ENCODE data around the gene MINDY2.

MINDY2 gene

DNA sequence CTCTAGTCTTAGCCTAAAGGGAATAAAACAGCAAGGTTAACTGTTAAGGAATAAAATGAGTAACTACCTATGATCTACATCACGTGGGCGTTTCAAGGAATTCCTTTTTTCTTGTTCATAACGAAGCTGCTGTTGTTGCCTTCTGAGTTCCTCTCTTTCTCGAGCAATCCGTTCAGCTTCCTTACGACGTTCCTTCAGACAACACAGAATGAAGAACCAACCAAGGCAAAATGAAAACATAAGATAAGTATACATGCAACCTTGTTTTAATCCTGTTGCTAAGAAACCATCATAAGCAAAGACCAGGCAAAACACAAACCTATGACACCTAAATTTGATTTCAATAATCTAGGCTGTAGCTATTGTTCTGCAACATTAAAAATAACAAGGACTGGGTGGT, 118.3 kb downstream of the MINDY2 start:
- DNase-seq: no peak

DNA sequence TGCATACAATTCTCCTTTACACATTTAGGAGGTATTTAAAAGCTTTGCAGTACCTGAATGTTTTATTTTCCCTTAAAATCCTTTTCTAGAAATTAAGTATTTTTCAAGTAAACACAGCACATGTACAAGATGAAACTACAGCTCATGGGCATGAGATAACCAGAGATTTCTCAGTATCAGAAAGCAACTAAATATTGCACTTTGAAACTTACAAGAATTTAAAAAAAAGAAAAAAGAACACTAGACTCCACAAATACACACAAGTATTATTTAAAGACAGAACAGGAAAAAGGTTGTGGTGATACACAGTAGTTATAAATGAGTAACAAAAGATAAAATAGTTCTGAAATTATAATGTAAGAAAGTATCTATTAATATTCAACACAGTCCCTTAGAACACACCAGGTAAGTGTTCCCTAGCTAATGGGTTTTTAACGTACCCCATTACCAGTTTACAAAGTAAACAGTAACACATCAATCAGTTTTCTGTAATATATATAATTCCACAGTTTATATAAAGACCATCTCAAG, 127.1 kb downstream of the MINDY2 start:
- DNase-seq: no peak

DNA sequence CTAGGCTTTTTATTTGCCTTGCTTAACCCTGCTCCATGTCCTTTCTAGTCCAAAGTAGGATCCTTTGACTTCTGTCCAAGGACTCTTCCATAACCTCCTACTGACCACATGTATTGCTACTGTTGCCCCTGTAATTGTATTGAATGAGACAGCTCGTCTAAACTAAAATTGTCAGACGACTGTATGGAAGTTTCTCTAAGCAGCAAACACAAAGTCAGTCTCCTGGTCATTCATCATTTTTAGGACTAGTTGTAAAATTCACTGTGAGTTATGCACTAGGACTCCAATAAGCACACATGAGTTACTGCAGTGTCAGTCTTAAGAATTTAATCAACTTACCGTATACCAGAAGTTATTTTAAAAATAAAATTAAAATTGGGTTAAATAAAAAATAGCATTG, 129.5 kb downstream of the MINDY2 start:
- no peak for DNase-seq

DNA sequence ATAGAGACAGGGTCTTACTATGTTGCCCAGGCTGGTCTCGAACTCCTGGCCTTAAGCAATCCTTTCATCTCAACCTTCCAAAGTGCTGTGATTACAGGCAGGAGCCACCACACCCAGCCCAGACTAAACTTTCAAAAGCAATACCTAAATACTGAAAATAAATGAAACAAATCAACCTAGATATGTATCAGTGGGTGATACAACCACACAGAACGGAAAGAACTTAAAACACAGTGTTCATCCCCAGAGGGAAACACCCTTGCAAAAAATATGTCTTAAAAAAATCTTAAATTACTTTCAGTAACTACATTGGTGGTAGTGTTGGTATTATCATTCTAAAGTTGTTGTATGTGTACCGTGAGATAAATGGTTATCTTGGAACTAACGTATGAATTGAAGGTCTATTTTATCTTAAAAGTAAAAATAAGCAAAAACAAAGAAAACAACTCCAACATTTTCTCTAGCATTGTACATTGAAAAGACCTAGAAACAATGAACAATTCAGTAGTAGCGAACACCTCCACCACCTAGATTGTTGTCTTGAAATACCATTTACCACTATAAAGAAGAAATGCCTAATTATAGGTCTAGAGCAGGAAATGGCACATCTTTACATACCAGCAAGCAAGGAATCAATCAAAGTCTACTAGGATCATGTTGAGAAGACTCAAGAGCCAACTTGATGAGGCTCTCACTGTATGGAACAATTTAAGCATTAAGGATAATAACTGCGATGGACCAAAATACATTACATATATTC, 137.6 kb downstream of the MINDY2 start:
- DNase-seq: no peak

DNA sequence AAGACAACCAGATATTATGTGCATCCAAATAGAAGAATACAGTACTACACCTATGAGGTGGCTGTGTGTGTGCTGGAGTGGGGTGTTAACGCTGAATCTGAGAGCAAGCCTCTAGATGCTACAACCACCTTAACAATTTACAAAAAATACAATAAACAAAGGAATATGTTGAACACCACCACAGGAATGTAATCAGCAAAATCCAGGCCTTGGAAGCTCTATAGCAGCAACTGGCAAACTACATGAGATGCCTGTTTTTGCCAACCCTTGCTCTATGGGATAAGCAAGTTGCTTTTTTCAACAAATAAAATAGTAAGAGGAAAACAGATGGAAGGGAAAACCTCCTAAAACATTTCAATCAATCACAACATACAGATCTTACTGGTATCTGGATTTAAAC, 138.5 kb downstream of the MINDY2 start:
- no peak for DNase-seq

DNA sequence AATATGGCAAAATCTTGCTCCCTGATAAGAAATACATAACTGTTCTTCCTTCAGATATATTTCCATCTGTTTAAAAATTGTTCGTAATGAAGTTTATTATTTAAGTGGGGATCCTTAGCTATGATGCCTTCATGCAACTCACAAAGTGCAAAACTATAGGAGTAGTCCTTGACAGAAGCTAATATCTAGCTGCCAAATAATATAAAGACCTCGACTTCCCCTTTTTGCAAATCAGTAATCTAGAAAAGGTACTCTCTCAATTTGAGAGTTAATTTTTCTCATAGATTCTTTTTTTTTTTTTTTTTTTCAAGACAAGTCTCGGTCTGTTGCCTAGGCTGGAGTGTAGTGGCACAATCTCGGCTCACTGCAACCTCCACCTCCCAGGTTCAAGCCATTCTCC, 139.4 kb downstream of the MINDY2 start:
- no peak for DNase-seq

Measured in activated CD8-positive, alpha-beta memory T cell treated with anti-CD3 and anti-CD28 coated beads, Interleukin-2, amount 50 U/mL, for 48 hours (primary cell).